ENCODE measurements around the gene PIP.
"Not testable (repeated sequence)": the region's sequence is repeated elsewhere in the genome, so short reads cannot be mapped to it uniquely, and the experiment has no call there.

PIP gene

GRCh38 chr7:143177374-143178119, 45.7 kb downstream of the PIP start:
- DNase-seq (ENCODE audit: low spot score): no peak

- DNase-seq (ENCODE audit: low spot score): not testable (repeated sequence)
Measured at GRCh38 chr7:143180771-143181170, 48.9 kb downstream of the PIP start.

- no peak for DNase-seq (ENCODE audit: low spot score)
Measured at GRCh38 chr7:143181349-143181748, 49.5 kb downstream of the PIP start.

- no peak for DNase-seq (ENCODE audit: low spot score)
Measured at GRCh38 chr7:143183024-143183423, 51.1 kb downstream of the PIP start, which contains the start of gene TAS2R39. TSS of gene TAS2R39 (plus strand) at chr7:143183419. CDS start at chr7:143183419, 0 bp downstream.

DNA sequence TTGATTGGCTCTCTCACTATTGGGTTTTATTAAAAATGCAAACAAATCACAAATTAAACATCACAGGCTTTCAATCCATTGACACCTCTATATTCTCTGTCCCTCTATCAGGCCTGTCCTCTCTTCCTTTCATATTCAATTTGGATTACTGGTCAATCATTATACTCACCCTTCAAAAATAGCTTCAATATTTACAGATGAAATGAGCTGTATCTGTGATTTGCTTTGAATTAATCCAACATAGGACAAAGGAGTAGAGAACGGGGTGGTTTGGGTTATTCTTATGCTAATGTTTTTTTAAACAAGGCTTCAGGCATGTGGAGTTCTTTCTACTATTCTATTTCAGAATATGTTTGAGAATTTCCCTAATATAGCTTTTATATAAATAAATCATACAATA, 53.7 kb downstream of the PIP start:
- no peak for DNase-seq (ENCODE audit: low spot score)

- no peak for DNase-seq (ENCODE audit: low spot score)
Measured at GRCh38 chr7:143188994-143189393, 57.1 kb downstream of the PIP start.
